HG03432 (cell line): ENCODE results near the gene ABCD3.
A peak's percentile ranks its signal among the peaks of the same experiment; 100 is the strongest.

Experiments
- ATAC-seq: cut with Tn5 transposase; IDR thresholded peaks from one replicate; pipeline ENCODE4 v1.9.1; 2021; ENCODE audit warnings: mild to moderate bottlenecking, moderate library complexity; ENCODE audit not compliant: unreplicated experiment

Gene ABCD3

GRCh38 chr1:94462606-94463005 is 44.4 kb downstream of the ABCD3 start:
- no peak for ATAC-seq

DNA sequence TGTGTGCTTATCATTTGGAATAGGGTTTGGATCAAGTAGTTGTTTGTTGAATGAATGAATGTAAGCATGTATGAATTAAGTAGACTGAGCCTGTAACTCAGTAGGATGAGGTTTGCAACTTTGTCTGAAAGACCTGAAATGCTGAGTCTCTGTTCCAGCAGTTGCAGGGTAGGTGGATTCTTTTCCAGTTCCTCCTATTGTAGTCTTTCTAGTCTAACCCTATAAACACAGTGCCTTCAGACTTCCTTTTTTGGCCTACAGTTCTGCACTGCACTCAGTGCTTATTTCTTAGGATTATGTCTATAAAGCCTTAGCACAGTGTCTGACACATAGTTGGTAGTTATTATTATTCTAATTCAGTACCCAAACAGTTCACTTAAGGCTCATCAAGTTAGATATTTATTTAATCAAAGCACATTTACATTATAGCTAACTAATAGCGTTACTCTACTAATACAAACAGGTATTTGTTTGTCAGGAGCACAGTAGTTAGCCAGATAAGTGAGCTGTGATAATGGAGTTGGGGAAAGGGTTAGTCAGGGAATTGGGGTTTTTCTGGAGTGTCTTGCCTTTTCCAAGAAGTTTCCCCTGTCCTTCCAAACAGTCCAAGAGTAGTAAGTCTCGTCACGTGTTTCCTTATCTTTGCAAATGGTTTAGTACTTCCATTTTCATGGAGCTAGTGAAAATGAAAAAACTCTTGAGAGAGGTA is 45.0 kb downstream of the ABCD3 start:
- no peak for ATAC-seq

- ATAC-seq: peak; percentile 51
Observed at GRCh38 chr1:94463765-94464330, 45.7 kb downstream of the ABCD3 start.

- no peak for ATAC-seq
Observed at GRCh38 chr1:94468708-94469107, 50.5 kb downstream of the ABCD3 start.

DNA sequence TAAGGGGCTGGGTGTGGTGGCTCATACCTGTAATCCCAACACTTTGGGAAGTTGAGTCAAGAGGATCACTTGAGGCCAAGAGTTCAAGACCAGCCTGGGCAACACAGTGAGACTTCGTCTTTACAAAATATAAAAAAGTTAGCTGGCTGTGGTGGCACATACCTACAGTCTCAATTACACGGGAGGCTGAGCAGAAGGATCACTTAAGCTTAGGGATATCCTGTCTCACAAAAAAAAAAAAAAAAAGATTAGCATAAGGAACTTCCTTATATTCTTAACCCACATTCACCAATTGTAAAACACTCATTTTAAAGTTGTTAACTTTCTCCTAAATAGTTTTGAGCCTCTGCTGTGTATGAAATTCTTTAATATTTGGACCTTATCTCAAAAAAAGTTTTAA is 53.1 kb downstream of the ABCD3 start:
- no peak for ATAC-seq

DNA sequence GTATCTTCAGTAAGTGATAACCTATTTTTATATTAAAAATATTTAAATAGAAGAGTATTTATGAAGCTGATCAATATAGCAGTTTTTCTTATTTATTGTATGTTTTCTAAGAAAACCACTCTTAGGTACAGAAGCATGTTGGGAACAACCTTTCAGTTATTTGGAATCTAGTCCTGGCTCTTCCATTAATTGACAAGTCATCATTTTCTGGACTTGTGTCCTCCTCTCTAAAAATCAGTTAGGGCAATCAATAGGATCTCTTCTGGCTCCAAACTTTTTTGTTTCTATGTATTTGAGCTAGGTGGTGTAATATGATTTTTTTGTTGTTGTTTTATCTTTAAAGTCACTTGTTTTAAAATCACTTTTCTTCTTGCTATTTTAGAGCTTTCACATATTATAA is 57.0 kb downstream of the ABCD3 start:
- ATAC-seq: no peak

DNA sequence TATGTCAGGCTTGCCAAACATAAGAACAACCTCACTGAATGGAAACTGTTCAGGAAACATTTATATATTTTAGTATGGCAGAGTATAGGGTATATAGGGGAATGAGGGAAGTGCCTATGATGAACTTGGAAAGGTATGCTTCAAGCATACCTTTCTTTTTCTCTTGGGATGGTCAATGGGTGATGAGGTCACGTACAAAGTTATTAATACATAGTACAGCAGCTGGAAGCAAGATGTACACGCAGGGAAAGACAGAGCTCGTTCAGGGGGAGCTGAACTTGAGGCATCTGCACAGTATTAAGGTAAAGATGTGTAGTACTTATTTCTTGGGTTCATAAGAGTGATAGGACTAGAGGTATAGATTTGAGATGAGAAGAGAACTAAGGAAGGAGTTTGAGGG is 61.5 kb downstream of the ABCD3 start:
- no peak for ATAC-seq

DNA sequence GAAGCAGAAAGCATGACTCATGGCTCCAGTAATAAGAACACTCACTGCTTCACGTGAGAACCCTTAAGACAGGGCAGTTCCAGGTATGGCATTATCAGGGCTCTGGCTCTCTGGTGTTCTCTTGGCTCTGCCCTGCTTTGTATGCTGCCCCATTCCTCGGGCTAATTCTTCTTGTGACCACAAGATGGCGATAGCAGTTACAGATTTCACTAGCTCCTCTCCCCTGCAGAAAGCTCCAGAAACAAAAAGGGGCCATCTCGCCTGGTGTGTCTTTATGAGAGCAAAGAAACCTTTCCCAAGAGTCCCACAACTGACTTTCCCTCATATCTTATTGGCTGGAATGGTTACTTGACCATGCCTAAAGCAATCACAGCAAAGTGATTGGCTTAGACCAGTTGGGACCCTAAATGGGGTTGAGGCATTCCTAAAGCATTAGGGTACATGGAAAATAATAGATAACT is 63.3 kb downstream of the ABCD3 start:
- peak; percentile 97 for ATAC-seq

DNA sequence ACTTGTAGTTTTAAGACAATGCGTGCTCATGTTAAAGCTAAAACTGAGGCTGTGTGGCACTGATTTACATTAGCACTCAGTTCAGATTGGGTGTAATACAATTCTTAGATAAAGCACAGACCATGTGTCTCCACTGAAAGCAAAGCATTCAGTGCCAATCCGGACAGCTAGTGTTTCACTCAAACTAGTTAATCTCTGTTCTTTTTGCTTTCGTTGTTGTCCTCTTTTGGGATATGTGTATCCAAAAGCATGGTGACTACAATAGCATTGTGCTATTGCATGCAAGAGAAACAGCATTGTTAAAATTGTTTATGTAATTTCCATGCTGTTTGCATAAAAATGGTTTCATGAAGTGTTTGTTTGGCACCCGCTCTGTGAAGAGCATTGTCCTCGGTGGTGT is 68.8 kb downstream of the ABCD3 start:
- ATAC-seq: no peak

GRCh38 chr1:94490556-94490955 is 72.4 kb downstream of the ABCD3 start:
- no peak for ATAC-seq

DNA sequence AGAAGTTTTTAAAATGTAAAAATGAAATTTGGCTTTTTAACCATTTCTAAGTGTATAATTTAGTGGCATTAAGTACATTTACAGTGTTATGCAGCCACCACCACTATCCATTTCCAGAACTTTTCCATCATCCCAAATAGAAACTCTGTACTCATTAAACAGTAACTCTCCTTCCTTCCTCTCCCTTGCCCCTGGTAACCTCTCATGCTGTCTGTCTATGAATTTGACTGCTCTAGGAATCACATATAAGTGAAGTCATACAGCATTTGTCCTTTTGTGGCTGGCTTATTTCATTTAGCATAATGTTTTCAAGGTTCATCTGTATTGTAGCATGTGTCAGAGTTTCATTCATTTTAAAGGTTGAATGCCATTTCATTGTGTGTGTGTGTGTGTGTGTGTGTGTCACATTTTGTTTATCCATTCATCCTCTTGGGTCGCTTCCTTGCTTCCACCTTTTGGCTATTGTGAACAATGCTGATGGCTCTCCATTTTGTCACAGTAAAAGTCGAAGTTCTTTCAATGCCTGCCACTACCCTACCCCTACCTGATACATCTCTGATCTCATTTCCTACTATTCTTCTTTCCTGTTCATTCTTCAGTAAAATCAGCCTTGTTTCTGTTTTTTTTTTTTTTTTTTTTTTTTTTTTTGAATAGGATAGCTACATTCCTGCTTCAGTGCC is 78.0 kb downstream of the ABCD3 start:
- ATAC-seq: no peak

DNA sequence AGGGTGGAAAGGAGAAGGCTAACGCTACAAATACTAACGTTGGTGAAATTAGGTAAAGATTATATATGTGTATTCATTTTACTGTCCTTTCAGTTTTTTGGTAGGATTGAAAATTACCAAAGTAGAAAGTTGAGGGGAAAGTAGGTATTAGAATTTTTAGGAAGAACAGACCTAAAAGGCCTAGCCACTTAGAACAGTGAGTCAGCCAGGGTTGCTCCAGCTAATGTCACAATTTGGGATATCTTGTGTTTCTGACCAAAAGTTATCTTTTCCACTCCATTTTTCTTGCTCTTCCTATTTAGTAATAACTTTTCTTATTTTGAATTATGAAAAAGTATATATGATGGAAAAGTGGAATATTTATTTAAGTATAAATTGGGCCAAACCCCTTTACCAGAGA is 83.2 kb downstream of the ABCD3 start:
- ATAC-seq: no peak

GRCh38 chr1:94501935-94502334 is 83.7 kb downstream of the ABCD3 start:
- ATAC-seq: no peak

GRCh38 chr1:94503153-94503552 is 85.0 kb downstream of the ABCD3 start:
- ATAC-seq: no peak

DNA sequence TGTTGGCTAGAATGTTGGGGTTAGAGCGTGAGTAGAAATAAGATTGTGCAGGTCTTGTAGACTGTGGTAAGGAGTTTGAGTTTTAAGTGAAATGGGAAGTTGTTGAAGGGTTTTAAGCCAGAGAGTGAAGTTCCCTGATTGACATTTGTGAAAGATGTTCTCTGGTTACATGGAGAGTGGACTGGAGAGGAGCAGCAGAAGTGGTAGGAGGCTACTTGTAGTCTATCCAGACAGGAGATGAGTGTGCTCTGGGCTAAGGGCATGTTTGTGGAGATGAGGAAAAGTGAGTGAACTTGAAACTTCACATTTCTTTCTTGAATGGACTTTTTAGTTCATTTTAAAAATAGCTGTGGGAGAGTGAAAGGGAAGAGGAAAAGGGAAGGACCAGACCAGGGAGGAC is 86.4 kb downstream of the ABCD3 start:
- no peak for ATAC-seq

- ATAC-seq: no peak
Observed at GRCh38 chr1:94512816-94513215, 94.6 kb downstream of the ABCD3 start.

- no peak for ATAC-seq
Observed at GRCh38 chr1:94514095-94514727, 96.0 kb downstream of the ABCD3 start.

GRCh38 chr1:94515296-94515947 is 97.2 kb downstream of the ABCD3 start:
- ATAC-seq: no peak

DNA sequence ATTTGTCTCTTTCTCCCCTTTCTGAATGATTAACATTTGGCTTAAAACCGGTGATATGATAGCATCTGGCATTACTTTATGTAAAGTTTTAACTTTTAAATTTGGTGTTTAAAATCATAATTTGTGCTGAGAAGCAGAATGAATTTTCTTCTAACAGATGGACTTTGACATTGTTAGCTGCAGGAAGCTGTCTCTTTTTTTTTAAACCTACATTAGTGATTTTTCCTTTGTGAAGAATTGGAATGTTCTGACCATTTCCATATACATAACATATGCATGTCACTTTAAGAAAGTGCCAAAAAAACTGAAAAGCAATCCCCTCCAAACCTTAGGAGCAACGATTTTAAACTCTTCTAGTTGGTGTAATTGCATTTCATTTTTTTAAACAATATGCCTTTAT is 101.2 kb downstream of the ABCD3 start:
- no peak for ATAC-seq

DNA sequence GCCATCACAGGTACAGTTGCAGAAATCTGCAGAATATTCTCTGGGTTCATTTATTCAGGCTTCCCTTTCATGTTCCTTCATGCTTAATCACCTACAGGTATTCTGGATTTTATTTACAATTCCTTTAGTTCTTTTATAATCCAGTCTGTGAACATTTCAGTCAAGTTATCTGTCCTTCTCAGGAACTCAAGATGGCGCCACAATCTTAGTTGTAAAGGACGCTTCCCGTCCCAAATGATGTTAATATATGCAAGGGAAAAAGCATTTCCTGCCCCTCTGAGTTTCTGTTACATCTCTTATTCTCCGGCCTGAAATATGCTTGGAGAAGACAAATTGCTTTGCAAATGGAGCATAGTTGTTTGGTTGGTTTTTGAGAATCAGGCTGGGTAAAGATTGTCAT is 104.1 kb downstream of the ABCD3 start:
- no peak for ATAC-seq

- no peak for ATAC-seq
Observed at GRCh38 chr1:94524531-94524930, 106.3 kb downstream of the ABCD3 start.
